ENCODE data around the gene SOCS7.
A peak's percentile ranks its signal among the peaks of the same experiment; 100 is the strongest.

The SOCS7 gene

DNA sequence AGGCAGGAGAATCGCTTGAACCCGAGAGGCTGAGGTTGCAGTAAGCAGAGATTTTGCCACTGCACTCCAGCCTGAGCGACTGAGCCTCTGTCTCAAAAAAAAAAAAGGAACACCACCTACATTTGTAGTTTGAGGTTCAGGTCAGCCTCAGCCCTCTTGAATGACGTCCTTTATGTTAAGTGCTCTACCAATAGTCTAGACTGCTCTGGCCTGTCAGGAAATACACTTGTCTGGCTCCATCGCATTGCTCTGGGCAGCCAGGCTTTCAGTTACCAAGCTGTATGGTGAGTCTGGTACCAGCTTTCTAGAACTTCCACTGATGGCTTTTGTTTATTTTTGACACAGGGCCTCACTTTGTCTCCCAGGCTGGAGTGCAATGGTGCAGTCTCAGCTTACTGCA, 11.4 kb downstream of the SOCS7 start:
- no peak for DNase-seq (ENCODE audit: low read depth)

DNA sequence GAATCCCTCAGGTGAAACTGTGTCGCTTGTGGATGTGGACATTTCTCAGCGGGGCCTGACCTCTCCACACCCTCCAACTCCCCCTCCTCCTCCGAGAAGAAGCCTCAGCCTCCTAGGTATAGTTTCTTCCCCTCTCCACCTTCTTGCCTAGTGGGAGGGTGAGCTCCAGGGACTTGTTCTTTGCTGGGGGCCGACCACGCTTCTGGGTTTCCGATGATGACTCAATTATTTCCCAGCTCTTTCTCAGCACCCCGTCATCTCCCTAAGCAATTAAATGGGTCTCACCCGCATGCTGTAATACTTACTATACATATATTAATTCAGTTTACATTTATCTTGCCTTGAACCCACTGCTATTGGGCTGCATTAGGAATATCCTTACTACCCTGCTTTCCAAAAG, 13.1 kb downstream of the SOCS7 start:
- DNase-seq (ENCODE audit: low read depth): no peak

DNA sequence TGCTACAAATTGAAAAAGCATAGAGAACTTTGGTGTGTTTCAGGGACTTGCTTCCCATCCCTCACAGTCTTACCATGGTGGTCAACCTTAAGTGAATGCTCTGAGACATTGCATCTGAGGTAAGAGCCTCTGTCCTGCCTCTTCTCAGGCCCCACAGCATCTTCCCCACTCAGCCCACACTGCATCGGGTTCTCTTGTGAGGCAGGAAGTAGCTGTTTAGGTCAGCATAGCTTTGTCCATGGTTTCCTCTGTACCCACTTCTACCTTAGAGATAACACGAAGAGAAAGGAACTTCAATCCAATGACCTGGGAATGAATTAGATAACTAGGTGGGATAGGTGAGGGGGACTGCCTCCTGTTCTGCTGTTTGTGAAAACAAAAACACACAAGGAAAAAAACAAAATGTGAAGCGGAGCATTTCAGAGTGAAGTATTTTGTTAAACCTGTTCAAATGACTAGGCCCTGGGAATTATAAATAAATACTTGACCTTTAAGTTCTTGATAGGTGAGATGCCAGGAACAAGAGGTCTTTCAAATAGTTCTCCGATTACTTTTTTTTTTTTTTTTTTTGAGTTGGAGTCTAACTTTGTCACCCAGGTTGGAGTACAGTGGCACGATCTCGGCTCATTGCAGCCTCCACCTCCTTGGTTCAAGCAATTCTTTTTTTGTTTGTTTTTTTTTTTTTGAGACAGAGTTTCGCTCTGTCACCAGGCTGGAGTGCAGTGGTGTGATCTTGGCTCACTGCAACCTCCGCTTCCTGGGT, 17.7 kb downstream of the SOCS7 start:
- DNase-seq (ENCODE audit: low read depth): no peak

DNA sequence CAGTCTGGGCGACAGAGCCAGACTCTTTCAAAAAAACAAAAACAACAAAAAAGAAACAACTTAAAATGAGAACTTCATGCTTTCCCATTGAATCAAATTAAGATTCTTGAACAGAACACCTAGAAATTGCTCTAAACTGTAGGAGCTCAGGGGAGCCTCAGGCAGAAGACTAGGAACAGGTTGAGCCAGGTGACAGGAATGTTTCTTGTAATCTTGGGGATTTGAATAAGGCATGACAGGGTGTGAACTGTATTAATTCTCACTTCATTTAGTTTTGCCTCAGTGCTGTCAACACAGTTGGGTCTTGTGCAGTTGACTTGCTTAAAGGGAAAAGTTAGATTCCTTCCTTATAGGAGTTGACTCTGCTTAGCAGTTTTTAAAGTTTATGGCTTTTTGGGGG, 27.8 kb downstream of the SOCS7 start:
- no peak for DNase-seq (ENCODE audit: low read depth)

DNA sequence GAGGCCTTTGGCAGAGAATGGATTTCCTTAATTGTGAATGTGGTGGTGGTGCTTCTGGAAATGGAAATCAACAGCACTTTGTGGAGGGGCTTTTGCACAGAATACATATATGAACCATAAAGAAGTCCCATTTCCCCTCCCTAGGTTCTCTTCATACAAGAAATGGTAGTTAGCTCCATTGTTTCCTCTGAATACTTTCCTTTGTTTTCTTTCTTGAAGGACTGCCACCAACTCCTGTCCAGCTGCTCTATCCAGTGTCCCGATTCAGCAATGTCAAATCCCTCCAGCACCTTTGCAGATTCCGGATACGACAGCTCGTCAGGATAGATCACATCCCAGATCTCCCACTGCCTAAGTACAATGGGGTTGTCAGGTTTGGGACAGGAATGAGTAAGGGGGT, 43.4 kb downstream of the SOCS7 start:
- no peak for DNase-seq (ENCODE audit: low read depth)

DNA sequence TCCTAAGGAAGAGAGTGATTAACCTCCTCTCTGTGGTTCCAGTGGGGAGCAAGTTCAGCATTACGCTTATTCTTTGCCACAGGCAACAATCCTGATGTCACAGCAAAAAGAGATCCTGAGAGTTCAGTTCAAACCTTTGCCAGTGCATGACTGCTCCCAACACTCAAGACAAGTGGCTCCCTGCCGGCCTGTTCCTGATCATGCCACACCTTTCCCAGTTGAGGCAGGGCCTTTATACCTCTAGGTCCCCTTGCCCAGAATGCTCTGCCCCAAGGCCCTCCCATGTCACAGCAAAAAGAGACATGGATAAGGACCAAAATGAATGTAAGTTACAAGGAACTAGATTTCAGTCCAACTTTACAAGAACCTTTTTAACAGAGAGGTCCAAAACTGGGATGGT, 45.6 kb downstream of the SOCS7 start:
- DNase-seq (ENCODE audit: low read depth): no peak

DNA sequence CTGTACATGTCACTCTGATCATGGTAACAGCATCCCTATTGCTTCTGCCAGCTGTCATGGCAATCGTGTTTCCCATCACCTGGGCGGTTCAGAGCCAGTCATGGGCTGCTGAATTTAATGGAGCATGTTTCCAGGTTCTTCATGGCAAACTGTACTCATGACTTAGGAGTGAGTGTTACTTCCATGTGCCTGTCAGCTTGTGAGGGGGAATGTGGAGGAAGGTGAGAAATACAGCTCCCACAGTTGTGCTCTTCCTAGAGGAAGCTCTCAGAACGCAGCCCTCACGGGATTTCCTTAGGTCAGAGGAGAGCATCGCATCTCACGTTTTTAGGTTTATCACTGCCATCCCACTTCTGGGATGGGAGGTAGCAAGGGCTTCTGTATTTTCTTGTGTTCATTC, 48.6 kb downstream of the SOCS7 start:
- DNase-seq (ENCODE audit: low read depth): no peak

DNA sequence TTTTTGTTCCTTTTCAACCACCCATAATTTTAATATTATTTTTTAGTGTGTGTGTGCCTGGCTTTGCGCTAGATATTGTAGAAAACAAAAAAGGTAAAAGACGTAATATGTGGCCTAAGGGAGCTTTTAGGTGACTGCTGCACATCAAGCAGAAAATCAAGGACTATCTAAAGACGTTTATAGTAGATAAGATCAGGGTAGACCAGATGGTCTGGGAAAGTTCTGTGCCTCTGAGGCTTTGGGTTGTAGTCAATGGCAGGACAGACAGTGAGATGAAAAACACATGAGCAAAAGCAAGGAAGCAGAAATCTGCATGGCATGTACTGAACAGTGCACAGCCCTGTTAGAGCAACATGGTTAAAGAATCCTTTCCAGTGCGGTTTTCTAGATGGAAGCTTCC, 49.8 kb downstream of the SOCS7 start:
- DNase-seq (ENCODE audit: low read depth): no peak

DNA sequence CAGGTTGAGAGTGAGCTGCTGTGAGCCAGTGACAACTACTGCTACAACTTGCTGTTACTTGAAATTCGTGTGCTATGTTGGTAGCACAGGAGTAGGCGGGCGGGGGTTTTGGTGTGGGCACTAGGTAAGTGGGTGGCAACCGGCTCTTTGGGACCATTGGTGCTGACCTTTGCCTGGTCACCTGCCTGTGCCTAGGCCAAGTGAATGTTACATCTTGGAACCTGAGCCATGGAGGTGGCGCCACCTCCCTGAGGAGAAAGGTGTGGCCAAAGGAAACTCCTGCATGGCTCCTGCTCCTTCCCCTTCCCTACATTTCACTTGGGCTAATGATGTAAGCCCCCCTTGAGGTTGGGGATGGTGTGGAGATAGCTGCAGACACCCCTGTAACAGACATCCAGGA, 51.3 kb downstream of the SOCS7 start:
- no peak for DNase-seq (ENCODE audit: low read depth)

DNA sequence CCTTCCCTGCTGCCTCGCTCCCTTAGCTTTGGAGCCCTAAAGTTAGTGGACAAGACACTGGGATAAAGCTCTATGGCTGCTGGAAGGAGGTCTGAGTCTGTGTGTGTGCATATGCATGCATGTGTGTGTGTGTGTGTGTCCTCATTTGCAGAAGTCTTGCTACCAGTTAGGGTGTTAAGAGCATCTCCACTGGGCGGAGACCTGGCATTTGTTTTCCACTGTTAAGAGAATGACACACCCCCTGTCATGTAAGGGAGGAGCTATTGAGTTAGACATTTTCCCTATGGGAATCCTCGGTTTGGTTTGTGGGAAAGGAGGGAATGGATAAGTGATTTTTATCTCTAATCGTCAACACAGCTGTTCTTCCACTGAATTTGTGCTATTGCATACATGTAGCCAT, 51.8 kb downstream of the SOCS7 start:
- peak; percentile 33 for DNase-seq (ENCODE audit: low read depth)

DNA sequence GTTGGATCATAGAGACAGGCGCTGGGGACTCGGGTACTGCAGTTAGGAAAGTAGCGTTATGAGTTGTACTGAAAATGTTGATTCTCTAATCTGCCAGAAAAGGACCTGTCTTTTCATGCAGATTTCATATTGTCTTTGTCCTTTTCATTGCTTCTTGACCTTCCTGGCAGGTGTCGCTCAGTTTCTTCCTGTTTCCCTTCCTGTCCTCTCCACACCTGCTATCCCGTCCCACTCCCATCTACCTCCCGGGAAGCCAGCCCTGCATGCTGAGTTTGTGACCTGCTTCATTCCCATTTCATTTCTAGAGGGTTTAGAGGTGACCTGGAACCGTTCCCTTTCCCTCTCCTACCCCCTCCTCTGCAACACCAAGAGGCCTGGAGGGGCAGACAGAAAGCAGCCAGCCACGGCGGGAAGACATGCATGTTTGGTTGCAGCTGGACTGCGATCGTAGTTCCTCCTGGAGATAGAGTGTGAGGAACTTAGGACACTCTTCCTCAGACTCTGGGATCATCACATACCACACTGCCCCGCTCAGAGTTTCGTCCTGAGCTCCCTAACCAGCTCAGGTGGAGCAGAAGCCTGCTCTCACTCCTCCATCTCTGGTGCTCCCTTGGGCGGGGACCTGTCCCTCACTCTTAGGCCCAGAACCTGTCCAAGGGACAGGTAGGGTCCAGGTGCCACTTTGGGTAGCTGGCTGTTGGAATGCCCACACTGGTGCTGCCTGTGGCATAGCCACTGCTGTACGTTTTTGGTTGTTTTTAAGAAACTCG, 52.7 kb downstream of the SOCS7 start:
- DNase-seq (ENCODE audit: low read depth): no peak

DNA sequence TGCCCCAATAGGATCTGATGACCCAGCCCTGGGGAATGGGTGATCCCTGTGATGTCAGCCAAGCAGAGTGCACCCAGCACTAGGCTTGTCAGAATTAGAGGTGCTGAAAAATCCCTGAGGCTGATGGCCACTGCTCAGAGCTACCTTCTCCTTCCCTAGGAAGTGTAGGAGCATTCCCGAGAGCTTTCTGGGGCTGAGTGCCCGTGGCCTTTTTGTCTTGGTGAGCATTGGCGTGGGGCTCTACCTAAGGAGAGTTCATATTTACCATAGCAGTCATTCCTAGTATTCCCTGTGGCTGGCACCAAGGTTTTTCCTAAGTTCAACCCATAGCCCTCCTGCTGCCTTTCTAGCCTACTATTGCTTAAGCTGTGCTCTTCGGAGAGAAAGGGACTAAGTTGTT, 54.0 kb downstream of the SOCS7 start:
- no peak for DNase-seq (ENCODE audit: low read depth)

DNA sequence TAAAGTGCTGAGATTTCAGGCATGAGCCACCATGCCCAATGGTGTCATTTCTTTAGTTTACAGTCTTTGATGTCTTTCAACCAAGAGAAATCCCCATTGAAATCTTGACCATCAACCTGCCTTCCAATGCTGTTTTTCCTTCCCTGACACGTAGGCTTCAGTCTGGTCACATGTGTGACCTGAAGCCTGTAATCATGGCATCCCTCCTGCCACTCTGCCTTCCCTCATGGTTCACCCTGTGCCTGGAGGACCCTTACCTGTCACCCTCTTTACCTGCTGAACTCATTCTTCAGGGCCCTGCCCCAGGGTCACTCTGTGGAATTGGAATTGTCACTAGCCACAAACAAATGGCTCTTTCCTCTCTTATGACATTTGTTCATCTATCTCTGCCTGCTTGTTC, 58.6 kb downstream of the SOCS7 start:
- DNase-seq (ENCODE audit: low read depth): no peak

DNA sequence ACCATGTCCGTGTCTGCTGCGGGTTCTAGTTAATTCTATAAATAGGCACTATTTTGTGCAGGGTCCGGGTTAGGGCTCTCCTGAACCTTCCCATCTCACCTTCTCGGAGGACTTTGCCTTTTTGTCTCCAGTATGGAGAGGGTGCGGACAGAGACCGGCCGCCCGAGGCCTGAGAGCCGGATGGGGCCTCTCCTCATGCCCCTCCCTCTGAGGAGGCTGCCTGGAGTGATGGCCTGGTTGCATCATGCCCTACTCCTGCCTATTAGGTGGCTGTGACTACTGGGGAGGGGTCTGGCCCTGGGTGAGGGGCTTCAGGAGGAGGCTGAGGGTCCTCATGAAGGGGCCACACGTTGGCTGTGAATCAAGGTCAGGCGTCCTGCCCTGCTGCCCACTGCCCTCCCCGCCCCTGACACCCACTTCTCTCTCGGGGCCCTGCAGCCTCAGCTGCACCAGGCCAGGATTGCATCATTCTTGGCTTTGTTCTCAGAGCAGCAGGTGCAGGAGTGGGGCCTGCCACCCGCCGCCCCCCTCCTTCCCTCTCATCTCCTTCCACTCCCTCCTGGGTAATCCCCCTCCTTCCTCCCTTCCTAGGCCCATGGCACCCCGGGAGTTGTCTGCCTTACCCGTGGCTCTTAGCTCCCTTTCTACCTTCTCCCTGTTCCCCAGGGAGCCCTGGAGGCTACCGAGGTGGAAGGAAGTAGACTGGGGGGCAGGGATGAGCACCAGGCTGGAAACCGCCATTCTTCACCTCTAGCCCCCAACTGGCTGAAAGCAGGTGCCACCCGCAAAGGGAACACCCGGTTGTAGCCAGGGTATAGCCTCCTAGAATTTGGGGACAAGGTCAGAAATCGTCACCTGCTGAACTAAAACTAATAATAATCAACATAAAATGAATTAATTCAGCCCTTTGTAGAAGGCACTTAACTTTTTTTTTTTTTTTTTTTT, 63.9 kb downstream of the SOCS7 start:
- peak; percentile 45 for DNase-seq (ENCODE audit: low read depth)

DNA sequence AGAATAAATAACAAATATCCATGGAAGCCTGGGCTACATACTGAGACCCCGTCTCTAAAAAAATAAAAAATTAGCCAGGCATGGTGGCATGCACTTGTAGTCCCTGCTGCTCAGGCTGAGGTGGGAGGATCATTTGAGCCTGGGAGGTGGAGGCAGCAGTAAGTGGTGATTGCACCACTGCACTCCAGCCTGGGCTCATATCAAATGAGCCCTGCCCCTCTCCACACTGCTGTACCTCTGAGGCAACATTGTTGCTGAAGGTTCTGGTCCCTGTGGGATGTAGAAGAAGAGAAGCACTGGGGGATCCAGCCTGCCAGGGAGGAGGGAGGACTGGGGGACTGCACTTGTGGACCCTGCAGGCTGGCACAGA, 65.2 kb downstream of the SOCS7 start:
- DNase-seq (ENCODE audit: low read depth): no peak

DNA sequence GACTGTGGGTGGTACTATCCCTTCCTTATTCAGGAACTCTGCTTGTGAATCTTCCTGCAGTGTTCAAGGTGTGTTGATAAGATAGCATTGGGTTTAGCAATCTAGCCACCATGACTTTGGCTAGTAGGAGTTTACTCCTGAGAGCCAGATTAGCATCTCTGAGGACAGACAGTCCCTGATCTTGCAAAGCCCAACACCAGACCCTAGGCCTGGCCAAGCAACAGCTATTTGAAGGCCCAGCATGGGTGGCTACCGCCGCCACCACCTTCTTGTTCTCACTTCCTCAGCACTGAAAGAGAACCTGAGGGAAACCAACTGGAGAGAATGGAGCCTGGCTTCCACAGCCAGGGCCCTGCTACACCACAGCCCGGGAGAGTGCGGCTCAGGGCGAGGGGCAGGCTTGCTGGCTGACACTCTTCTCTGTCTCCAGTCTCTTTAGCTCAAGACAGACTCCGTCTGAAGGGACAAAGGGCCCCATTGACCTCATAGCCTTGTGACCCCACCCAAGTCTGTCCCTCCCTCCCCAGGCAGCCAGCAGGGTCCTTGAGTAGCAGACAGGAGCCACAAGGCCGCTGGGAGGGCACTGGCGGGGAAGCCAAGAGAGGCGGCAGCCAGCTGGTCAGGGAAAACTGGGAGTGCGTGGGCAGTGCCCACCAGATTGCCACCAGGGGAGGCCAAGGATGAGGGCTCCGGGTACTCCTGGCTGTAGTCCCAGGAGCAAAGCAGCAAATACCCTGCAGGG, 65.7 kb downstream of the SOCS7 start:
- no peak for DNase-seq (ENCODE audit: low read depth)

DNA sequence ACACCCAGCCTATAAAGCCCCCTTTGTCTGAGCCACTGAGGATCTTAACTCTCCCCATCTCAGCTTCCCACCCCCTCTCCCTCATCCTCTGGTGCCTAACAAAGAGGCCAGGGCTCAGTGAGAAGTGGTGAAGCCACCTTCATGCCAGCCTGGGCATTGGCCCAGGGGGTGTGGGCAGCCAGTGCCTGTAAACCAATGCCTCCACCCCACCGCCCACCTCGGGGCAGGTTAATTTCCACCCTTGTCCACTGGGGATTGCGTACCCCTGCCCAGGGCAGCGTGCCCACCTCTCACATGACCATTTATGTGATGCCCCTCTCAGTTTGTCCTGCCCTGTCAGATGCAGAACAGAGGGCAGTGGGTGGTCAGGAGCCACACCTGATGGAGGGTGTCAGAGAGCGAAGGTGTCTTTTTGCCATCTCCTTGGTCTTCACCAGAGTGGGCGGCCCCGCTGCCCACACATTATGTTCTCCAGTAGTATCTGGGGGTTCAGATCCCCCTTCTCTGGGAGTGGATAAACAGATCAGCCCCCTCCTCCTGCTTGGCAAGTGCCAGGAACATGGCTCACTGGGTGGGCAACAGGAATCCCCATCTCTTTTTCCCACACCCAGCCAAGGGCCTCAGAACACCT, 66.5 kb downstream of the SOCS7 start:
- no peak for DNase-seq (ENCODE audit: low read depth)

DNA sequence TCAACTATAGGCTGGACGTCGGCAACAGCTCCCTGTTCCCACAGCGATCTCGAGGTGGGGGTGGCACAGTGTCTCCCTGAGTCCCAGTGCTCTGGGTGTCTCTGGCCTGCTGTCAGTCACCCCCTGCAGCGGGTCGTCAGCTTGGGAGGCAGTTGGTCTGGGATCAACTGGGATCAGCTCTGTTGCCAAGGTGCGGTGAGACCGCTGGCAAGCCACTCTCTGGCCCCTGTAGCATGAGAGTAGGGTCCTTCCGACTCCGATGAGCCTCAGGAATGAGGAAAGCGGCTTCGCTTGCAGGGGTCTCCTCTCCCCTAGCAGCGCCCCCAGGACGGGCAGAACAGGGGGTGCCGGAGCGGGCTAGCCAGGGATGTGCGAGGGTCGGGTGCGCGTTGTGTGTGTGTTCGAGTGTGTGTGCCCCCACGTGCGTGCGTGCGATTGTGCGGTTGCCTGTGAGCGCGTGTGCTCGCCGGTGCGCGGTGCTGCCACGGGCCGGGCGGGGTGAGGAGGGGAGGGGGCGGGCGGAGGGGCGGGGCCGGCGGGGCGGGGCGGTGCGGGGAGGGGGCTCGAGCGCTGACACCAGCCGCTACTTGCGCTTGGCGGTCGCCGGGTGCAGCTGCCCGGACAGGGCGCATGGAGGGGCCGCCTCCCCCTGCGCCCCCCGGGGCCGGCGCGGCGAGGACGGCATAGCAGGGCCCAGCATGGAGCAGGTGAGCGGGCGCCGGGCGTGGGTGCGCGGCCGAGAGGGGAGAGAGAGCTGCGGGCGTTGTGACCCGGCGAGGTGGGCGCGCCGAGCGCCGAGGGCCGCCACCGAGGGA, 67.3 kb downstream of the SOCS7 start:
- DNase-seq (ENCODE audit: low read depth): no peak

DNA sequence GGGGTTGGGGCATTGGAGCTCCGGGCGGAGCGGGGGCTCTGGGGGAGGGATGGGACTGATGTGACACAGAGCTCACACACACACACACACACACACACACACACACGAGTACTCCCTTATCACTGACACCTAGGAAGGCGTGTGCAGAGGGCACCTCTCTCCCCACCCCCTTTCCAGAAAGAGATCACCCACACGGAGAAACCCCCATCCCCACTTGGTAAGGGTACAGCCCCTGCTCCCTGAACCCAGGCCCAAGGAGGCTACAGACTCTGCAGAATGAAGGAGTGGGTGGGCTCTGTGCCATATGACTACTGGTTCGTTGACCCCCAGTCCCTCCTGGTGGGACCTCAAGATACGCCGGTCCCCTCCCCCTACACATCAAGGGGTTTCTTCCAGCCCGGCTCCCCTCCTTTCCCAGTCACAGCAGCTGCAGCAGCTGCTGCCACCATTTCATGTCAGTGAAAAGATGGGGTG, 67.9 kb downstream of the SOCS7 start:
- no peak for DNase-seq (ENCODE audit: low read depth)

DNA sequence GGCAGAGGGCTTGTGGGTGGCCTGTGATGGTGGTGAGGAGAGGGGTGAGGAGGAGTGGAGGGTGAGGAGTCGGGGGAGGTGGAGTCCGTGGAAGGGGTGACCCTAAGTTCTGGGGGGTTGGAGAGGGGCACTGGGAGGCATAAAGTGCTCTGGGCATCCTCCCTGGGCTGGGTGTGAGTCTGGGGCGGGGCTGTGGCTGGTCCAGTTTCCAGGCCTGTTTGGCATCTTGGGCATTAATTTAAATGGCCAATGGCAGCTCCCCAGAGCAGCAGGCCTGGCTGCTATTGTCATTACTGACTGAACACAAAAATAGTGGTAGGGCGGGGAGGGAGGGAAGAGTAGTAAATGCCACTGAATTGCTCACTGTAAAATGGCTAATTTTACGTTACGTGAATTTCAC, 68.9 kb downstream of the SOCS7 start:
- no peak for DNase-seq (ENCODE audit: low read depth)

Measured in fibroblast of gingiva (primary cell).